Stomach (tissue), 4 donors: Measurements from ENCODE around the gene CFC1.
"Not testable (repeated sequence)": the region's sequence is repeated elsewhere in the genome, so short reads cannot be mapped to it uniquely, and the experiment has no call there.

Experiments used
- POLR2AphosphoS5 ChIP-seq, 3 donors: sonication (generic); formaldehyde crosslinking; IDR thresholded peaks; one replicate each; pipeline ENCODE4 v1.6.1; 2016; ENCODE audit warnings: antibody characterized with exemption in 3 of 3
- TF ChIP-seq, protein P1 (sequence below), 7 experiments: fragments of 450-650 bp in 4 of 7; fragments of 200-600 bp in 3 of 7; sonication (generic) in 3 of 7; IDR thresholded peaks; one replicate each; pipeline ENCODE4 v1.5.1; 2016 to 2019; ENCODE audit warnings: antibody characterized with exemption in 7 of 7, control low read depth in 2 of 7, mild to moderate bottlenecking in 1 of 7

DNA sequence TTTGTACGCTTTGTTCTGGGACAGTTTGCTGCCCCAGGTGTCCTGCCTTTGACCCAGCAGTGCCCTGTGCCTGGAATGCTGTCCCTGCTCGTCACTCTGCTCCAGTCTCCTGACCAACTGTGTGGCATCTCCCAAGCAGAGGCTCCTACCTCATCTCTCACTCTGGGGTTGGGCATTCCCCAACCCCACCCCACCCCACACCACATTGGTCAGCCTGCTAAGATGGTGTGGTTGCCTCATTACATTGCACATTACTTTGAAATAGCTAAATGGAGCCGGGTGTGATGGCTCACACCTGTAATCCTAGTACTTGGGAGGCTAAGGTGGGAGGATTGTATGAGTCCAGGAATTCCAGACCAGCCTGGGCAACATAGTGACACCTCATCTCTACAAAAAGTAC is 27.4 kb downstream of the CFC1 start:
- TF ChIP-seq, protein P1, sequence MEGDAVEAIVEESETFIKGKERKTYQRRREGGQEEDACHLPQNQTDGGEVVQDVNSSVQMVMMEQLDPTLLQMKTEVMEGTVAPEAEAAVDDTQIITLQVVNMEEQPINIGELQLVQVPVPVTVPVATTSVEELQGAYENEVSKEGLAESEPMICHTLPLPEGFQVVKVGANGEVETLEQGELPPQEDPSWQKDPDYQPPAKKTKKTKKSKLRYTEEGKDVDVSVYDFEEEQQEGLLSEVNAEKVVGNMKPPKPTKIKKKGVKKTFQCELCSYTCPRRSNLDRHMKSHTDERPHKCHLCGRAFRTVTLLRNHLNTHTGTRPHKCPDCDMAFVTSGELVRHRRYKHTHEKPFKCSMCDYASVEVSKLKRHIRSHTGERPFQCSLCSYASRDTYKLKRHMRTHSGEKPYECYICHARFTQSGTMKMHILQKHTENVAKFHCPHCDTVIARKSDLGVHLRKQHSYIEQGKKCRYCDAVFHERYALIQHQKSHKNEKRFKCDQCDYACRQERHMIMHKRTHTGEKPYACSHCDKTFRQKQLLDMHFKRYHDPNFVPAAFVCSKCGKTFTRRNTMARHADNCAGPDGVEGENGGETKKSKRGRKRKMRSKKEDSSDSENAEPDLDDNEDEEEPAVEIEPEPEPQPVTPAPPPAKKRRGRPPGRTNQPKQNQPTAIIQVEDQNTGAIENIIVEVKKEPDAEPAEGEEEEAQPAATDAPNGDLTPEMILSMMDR (IDR thresholded peaks at IDR 0.05) = not testable (repeated sequence)
- TF ChIP-seq POLR2AphosphoS5 (IDR thresholded peaks at IDR 0.05) = not testable (repeated sequence)
